Measurements from ENCODE around the gene ADGRG6.

Gene ADGRG6

DNA sequence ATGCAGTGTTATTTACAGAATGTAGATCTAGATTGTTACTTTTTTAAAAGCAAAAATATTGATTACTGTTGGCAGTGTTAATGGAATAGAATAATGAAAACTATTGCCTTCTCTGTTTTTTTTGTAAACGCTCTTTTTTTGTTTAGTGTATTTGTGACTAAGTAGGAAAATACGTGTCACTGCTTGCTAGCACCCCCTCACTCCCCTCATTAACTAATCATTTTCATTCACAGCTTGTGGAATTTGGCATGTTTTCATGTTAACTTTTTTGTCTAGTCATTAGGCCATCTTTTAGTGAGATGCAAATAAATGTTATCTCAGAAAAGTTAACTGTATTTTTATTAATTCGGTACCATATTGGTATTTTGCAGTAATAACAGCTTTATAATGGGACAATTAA, 29.8 kb downstream of the ADGRG6 start:
- Histone ChIP-seq H2AFZ (ENCODE audit: low read depth, low read length) (no peak overlapping the region), H3K4me2 (ENCODE audit: low read length, poor library complexity, severe bottlenecking) (no peak overlapping the region), H2AK5ac (ENCODE audit: low read length, severe bottlenecking) (no peak overlapping the region), H3K4me1 (ENCODE audit: control insufficient read depth, insufficient read depth, low read depth, low read length) (no peaks in the 10 kb centered on the region), H4K8ac (ENCODE audit: low read length) (no peak overlapping the region), H3K23ac (ENCODE audit: low read length in 2 of 2) (no peak overlapping the region), H3K18ac (ENCODE audit: low read depth in 1 of 2, low read length in 2 of 2) (no peak overlapping the region), H3K9ac (ENCODE audit: low read length) (peak overlapping the region; percentile 60), H2BK120ac (ENCODE audit: low read depth, low read length) (no peak overlapping the region), H3K4me3 (ENCODE audit: insufficient read depth in 1 of 2, low read depth in 1 of 2, low read length in 2 of 2) (no peak overlapping the region), H2BK12ac (ENCODE audit: low read length in 2 of 2) (no peak overlapping the region), H4K91ac (ENCODE audit: low read length) (no peak overlapping the region), H2BK15ac (ENCODE audit: low read depth, poor library complexity, severe bottlenecking) (no peak overlapping the region), H3K4ac (ENCODE audit: low read depth in 1 of 2, low read length in 2 of 2) (no peak overlapping the region), H3K27ac (ENCODE audit: low read length, poor library complexity, severe bottlenecking) (no peak overlapping the region), H3K9me3 (ENCODE audit: control insufficient read depth, low read length) (no peaks in the 10 kb centered on the region), H3K14ac (ENCODE audit: low read length in 2 of 2) (no peak overlapping the region), H2BK5ac (ENCODE audit: low read depth, low read length, poor library complexity, severe bottlenecking) (no peak overlapping the region), H3K36me3 (ENCODE audit: control insufficient read depth in 1 of 2, insufficient read depth in 2 of 2, low read depth in 1 of 2, low read length in 2 of 2) (no peaks in the 10 kb centered on the region), H3K79me1 (replicated peaks; ENCODE audit: low read length, poor library complexity, severe bottlenecking) (peaks cover 2% of the 10 kb centered on the region), H3K27me3 (ENCODE audit: control insufficient read depth in 1 of 2, insufficient read depth in 1 of 2, low read length in 2 of 2) (no peaks in the 10 kb centered on the region)
- DNase-seq: peak; percentile 35
- WGBS: no CpG with 5 or more reads among the region's 3 CpGs

DNA sequence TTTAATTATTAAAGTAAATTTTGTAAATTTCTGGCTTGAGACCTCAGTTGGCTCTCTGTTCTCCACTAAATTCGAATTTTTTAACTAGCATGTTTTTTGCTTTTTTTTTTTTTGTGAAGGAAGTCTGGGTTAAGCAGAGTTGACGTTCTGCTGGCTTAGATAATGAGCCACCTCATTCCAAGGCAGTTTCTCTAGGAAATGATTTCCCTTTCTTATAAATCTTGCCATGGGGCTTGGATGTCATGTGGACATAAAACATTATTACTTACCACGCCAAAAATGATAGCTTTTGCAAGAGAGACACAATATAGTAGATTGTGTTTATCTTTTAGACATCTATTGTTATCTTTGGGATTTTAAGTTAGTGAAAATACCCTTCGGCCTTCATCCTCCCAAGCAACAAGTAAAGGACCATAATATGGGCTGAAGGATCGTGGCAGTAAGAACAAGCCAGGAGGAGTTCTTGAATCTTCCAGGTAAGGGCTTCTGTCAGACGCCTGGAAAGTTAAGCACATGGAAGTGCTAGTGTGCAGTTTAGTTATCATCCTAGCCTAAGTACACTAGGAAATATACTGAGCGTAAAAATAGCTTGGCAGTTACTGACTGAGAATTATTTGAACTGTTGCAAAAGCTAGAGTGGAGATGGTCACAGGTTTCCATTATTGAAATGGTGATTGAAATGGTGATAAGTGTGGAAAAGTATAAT, 30.7 kb downstream of the ADGRG6 start:
- no peak overlapping the region for H3K4me3 ChIP-seq (ENCODE audit: insufficient read depth in 1 of 2, low read depth in 1 of 2, low read length in 2 of 2)
- H2BK12ac ChIP-seq (ENCODE audit: low read length in 2 of 2): no peak overlapping the region
- H3K36me3 ChIP-seq (ENCODE audit: control insufficient read depth in 1 of 2, insufficient read depth in 2 of 2, low read depth in 1 of 2, low read length in 2 of 2): no peaks in the 10 kb centered on the region
- 92% methylated on average over 5 of the region's 7 CpGs for WGBS
- no peak overlapping the region for H3K9ac ChIP-seq (ENCODE audit: low read length)
- no peaks in the 10 kb centered on the region for H3K4me1 ChIP-seq (ENCODE audit: control insufficient read depth, insufficient read depth, low read depth, low read length)
- H2AFZ ChIP-seq (ENCODE audit: low read depth, low read length): no peak overlapping the region
- H3K23ac ChIP-seq (ENCODE audit: low read length in 2 of 2): no peak overlapping the region
- no peaks in the 10 kb centered on the region for H3K27me3 ChIP-seq (ENCODE audit: control insufficient read depth in 1 of 2, insufficient read depth in 1 of 2, low read length in 2 of 2)
- H3K18ac ChIP-seq (ENCODE audit: low read depth in 1 of 2, low read length in 2 of 2): no peak overlapping the region
- H3K27ac ChIP-seq (ENCODE audit: low read length, poor library complexity, severe bottlenecking): no peak overlapping the region
- no peaks in the 10 kb centered on the region for H3K9me3 ChIP-seq (ENCODE audit: control insufficient read depth, low read length)
- no peak overlapping the region for H4K91ac ChIP-seq (ENCODE audit: low read length)
- DNase-seq: no peak
- no peak overlapping the region for H3K14ac ChIP-seq (ENCODE audit: low read length in 2 of 2)
- H2BK15ac ChIP-seq (ENCODE audit: low read depth, poor library complexity, severe bottlenecking): no peak overlapping the region
- no peak overlapping the region for H2BK120ac ChIP-seq (ENCODE audit: low read depth, low read length)
- H2BK5ac ChIP-seq (ENCODE audit: low read depth, low read length, poor library complexity, severe bottlenecking): no peak overlapping the region
- no peak overlapping the region for H4K8ac ChIP-seq (ENCODE audit: low read length)
- no peak overlapping the region for H3K4ac ChIP-seq (ENCODE audit: low read depth in 1 of 2, low read length in 2 of 2)
- H2AK5ac ChIP-seq (ENCODE audit: low read length, severe bottlenecking): no peak overlapping the region
- H3K79me1 ChIP-seq (replicated peaks; ENCODE audit: low read length, poor library complexity, severe bottlenecking): peaks cover 2% of the 10 kb centered on the region
- H3K4me2 ChIP-seq (ENCODE audit: low read length, poor library complexity, severe bottlenecking): no peak overlapping the region

DNA sequence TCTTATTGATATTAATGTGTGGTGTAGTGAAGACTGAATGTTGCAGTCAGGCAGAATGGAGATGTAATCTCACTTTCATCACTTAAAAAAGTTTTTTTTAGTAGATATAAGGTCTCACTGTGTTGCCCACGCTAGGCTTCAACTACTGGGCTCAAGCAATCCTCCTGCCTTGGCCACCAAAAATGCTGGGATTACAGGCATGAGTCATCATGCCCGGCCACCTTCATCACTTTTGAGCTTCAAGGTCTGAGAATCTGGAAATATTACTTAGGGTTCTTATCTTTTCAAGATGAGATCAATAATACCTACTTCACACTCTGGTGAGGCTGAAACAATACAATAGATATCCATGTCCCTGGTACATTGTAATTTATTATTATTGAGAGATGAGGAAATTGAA, 31.6 kb downstream of the ADGRG6 start:
- H3K14ac ChIP-seq (ENCODE audit: low read length in 2 of 2): no peak overlapping the region
- no peak overlapping the region for H3K23ac ChIP-seq (ENCODE audit: low read length in 2 of 2)
- no peak overlapping the region for H4K8ac ChIP-seq (ENCODE audit: low read length)
- H3K4me3 ChIP-seq (ENCODE audit: insufficient read depth in 1 of 2, low read depth in 1 of 2, low read length in 2 of 2): no peak overlapping the region
- no peak overlapping the region for H2BK5ac ChIP-seq (ENCODE audit: low read depth, low read length, poor library complexity, severe bottlenecking)
- no peaks in the 10 kb centered on the region for H3K36me3 ChIP-seq (ENCODE audit: control insufficient read depth in 1 of 2, insufficient read depth in 2 of 2, low read depth in 1 of 2, low read length in 2 of 2)
- no peak overlapping the region for H3K4me2 ChIP-seq (ENCODE audit: low read length, poor library complexity, severe bottlenecking)
- H3K9ac ChIP-seq (ENCODE audit: low read length): no peak overlapping the region
- H4K91ac ChIP-seq (ENCODE audit: low read length): no peak overlapping the region
- no peaks in the 10 kb centered on the region for H3K9me3 ChIP-seq (ENCODE audit: control insufficient read depth, low read length)
- H3K18ac ChIP-seq (ENCODE audit: low read depth in 1 of 2, low read length in 2 of 2): no peak overlapping the region
- no peak overlapping the region for H2AFZ ChIP-seq (ENCODE audit: low read depth, low read length)
- no peaks in the 10 kb centered on the region for H3K4me1 ChIP-seq (ENCODE audit: control insufficient read depth, insufficient read depth, low read depth, low read length)
- no peak for DNase-seq
- no peak overlapping the region for H2AK5ac ChIP-seq (ENCODE audit: low read length, severe bottlenecking)
- H3K27ac ChIP-seq (ENCODE audit: low read length, poor library complexity, severe bottlenecking): no peak overlapping the region
- no peaks in the 10 kb centered on the region for H3K27me3 ChIP-seq (ENCODE audit: control insufficient read depth in 1 of 2, insufficient read depth in 1 of 2, low read length in 2 of 2)
- H2BK12ac ChIP-seq (ENCODE audit: low read length in 2 of 2): no peak overlapping the region
- 85% methylated on average over 2 of the region's 2 CpGs for WGBS
- no peak overlapping the region for H2BK15ac ChIP-seq (ENCODE audit: low read depth, poor library complexity, severe bottlenecking)
- H3K79me1 ChIP-seq (replicated peaks; ENCODE audit: low read length, poor library complexity, severe bottlenecking): peaks cover 2% of the 10 kb centered on the region
- H3K4ac ChIP-seq (ENCODE audit: low read depth in 1 of 2, low read length in 2 of 2): no peak overlapping the region
- H2BK120ac ChIP-seq (ENCODE audit: low read depth, low read length): no peak overlapping the region

DNA sequence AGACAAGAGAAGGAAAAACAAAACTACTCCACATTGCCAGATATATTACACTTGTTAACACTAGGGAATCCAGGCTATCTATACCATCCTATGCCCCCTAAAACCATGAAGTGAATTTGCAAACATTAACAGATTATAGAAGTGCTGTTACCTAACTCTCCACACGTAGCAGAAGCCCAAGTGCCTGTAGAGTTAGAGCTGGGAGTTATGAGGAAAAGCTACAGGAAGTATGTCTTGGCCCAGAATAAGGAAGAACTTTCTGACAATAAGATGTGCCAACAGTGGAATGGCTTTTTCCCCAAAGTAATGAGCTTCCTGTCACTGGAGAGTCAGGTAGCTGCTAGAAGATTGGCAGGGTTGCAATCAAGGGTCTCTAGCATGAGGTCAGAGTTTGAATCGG, 32.5 kb downstream of the ADGRG6 start:
- Histone ChIP-seq H2AK5ac (ENCODE audit: low read length, severe bottlenecking) (no peak overlapping the region), H3K23ac (ENCODE audit: low read length in 2 of 2) (no peak overlapping the region), H3K18ac (ENCODE audit: low read depth in 1 of 2, low read length in 2 of 2) (peak overlapping the region in 1 of 2 experiments; percentile 66), H2BK120ac (ENCODE audit: low read depth, low read length) (no peak overlapping the region), H2BK15ac (ENCODE audit: low read depth, poor library complexity, severe bottlenecking) (no peak overlapping the region), H2BK12ac (ENCODE audit: low read length in 2 of 2) (no peak overlapping the region), H3K27ac (ENCODE audit: low read length, poor library complexity, severe bottlenecking) (no peak overlapping the region), H3K4me3 (ENCODE audit: insufficient read depth in 1 of 2, low read depth in 1 of 2, low read length in 2 of 2) (no peak overlapping the region), H2AFZ (ENCODE audit: low read depth, low read length) (no peak overlapping the region), H3K4ac (ENCODE audit: low read depth in 1 of 2, low read length in 2 of 2) (no peak overlapping the region), H3K4me1 (ENCODE audit: control insufficient read depth, insufficient read depth, low read depth, low read length) (no peaks in the 10 kb centered on the region), H3K4me2 (ENCODE audit: low read length, poor library complexity, severe bottlenecking) (no peak overlapping the region), H3K9ac (ENCODE audit: low read length) (no peak overlapping the region), H3K14ac (ENCODE audit: low read length in 2 of 2) (no peak overlapping the region), H4K91ac (ENCODE audit: low read length) (no peak overlapping the region), H3K9me3 (ENCODE audit: control insufficient read depth, low read length) (no peaks in the 10 kb centered on the region), H3K36me3 (ENCODE audit: control insufficient read depth in 1 of 2, insufficient read depth in 2 of 2, low read depth in 1 of 2, low read length in 2 of 2) (no peaks in the 10 kb centered on the region), H3K27me3 (ENCODE audit: control insufficient read depth in 1 of 2, insufficient read depth in 1 of 2, low read length in 2 of 2) (no peaks in the 10 kb centered on the region), H2BK5ac (ENCODE audit: low read depth, low read length, poor library complexity, severe bottlenecking) (no peak overlapping the region), H4K8ac (ENCODE audit: low read length) (no peak overlapping the region), H3K79me1 (replicated peaks; ENCODE audit: low read length, poor library complexity, severe bottlenecking) (peaks cover 2% of the 10 kb centered on the region)
- 83% methylated on average over 1 of the region's 2 CpGs for WGBS
- DNase-seq: no peak
